Measurements from ENCODE around the gene PTPRU. TPM values are rescaled to one million over a fixed set of nuclear protein-coding genes. Genes with fewer than 3 reads are reported as not detected.
"Not testable (repeated sequence)": the region's sequence is repeated elsewhere in the genome, so short reads cannot be mapped to it uniquely, and the experiment has no call there.

The PTPRU gene
- total RNA-seq, 1 donor from 2014 or later = 27.1 TPM

DNA sequence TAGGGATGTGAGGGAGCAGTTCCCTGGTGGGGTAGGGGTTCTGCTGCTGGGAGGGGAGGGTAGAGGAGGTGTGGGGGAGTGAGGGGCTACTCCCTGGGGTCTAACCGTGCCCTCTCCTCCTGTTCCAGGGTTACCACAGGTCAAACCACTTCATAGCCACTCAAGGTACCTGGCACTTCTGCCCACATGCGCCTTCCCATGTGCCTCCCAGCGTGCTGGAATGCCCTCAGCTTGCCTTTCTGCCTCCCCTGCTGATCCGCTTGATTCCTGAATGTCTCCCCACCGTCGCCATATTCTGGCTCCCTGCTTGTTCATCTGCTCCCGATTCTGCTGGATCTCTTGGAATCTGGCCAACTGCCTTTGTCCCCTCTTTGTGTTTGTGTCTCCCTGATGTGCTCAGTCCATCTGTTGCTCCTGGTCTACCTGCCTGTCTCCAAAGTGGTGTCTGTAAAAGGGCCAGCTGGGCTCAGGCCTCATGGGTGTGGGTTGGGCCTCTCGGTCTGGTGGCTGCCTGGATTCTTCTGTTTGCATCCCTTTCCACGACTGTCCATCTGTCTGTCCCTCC, 74.4 kb downstream of the PTPRU start:
- H3K4me1 ChIP-seq (ENCODE audit: control insufficient read depth in 3 of 3, insufficient read depth in 3 of 3, low read length in 3 of 3) = no peaks in the 10 kb centered on the region
- H3K9ac ChIP-seq (ENCODE audit: low read depth in 1 of 3, low read length in 3 of 3) = no peak overlapping the region
- H3K27ac ChIP-seq (ENCODE audit: low read depth, low read length) = no peak overlapping the region
- no peaks in the 10 kb centered on the region for H3K9me3 ChIP-seq (ENCODE audit: control insufficient read depth in 3 of 3, low read length in 3 of 3)
- H3K36me3 ChIP-seq (ENCODE audit: control insufficient read depth in 3 of 3, insufficient read depth in 3 of 3, low read length in 3 of 3) = peaks cover 5 to 14% (median 12%) of the 10 kb centered on the region in 3 donors
- no peaks in the 10 kb centered on the region for H3K27me3 ChIP-seq (ENCODE audit: control insufficient read depth in 3 of 3, insufficient read depth in 3 of 3, low read length in 3 of 3)
- no peak overlapping the region for H3K4me3 ChIP-seq (ENCODE audit: low read length in 3 of 3)

DNA sequence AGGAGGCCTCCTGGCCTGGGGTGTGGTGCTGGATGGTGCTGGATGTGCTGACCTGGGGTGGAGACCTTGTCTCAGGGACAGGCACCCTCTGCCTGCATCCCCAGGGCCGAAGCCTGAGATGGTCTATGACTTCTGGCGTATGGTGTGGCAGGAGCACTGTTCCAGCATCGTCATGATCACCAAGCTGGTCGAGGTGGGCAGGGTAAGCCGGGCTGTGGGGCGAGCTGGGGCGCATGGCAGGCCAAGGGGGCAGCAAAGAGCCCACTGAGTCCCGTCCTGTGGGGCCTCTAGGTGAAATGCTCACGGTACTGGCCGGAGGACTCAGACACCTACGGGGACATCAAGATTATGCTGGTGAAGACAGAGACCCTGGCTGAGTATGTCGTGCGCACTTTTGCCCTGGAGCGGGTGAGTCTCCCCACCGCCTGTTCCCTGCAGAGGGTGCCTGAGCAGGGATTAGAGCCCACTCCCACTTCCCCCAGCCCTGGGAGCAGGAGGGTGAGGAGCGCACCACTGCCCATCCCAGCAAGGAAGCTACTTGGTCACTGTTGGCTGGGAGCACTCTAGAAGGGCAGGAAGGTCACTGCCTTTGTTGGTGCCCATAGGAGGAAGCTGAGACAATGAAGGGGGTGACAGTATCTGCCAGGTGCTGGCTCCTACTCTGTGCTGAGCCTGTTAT, 75.2 kb downstream of the PTPRU start:
- peaks cover 12 to 21% (median 16%) of the 10 kb centered on the region in 3 donors for H3K36me3 ChIP-seq (ENCODE audit: control insufficient read depth in 3 of 3, insufficient read depth in 3 of 3, low read length in 3 of 3)
- no peak overlapping the region for H3K4me3 ChIP-seq (ENCODE audit: low read length in 3 of 3)
- H3K27ac ChIP-seq (ENCODE audit: low read depth, low read length) = no peak overlapping the region
- no peaks in the 10 kb centered on the region for H3K9me3 ChIP-seq (ENCODE audit: control insufficient read depth in 3 of 3, low read length in 3 of 3)
- no peak overlapping the region for H3K9ac ChIP-seq (ENCODE audit: low read depth in 1 of 3, low read length in 3 of 3)
- H3K4me1 ChIP-seq (ENCODE audit: control insufficient read depth in 3 of 3, insufficient read depth in 3 of 3, low read length in 3 of 3) = no peaks in the 10 kb centered on the region
- no peaks in the 10 kb centered on the region for H3K27me3 ChIP-seq (ENCODE audit: control insufficient read depth in 3 of 3, insufficient read depth in 3 of 3, low read length in 3 of 3)

DNA sequence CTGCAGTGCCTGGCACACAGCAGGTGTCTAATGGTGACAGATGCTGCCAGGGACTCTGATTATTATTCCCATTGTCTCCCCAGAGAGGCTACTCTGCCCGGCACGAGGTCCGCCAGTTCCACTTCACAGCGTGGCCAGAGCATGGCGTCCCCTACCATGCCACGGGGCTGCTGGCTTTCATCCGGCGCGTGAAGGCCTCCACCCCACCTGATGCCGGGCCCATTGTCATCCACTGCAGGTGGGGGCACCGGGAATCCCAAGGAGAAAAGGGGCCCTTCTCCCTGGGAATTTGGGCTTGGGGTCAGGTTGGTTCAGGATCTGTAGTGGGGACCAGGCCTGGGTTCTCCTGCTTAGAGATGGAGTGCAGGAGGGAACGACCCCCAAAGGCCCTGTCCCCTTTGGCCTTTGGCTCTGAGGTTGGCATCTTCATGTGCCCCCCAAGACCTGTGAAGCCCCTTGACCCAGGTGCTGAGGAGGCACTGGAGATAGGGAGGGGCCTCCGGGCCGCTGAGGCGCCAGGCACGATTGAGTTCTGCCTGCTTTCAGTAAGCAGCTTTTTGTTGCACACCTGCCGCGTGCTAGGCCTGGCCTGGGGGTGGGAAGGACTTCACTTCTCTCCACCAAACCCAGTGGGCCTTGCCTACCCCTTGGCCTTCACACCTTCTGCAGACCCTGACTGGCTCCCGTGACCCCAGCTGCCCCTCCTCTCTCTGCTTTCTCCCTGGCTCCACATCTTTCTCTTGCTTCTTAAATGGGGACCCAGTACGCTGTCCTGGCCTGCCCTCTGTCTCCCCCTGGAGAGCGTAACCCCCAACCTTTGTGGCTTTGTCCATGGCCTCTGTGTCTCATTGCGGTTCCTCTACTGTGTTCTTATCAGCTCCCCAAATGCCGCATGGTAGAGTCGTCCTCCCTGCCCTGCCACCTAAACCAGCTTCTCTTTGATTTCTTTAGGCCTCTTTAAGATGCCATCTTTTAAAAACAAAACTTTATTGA, 76.4 kb downstream of the PTPRU start:
- no peak overlapping the region for H3K9ac ChIP-seq (ENCODE audit: low read depth in 1 of 3, low read length in 3 of 3)
- no peaks in the 10 kb centered on the region for H3K4me1 ChIP-seq (ENCODE audit: control insufficient read depth in 3 of 3, insufficient read depth in 3 of 3, low read length in 3 of 3)
- no peaks in the 10 kb centered on the region for H3K27me3 ChIP-seq (ENCODE audit: control insufficient read depth in 3 of 3, insufficient read depth in 3 of 3, low read length in 3 of 3)
- no peak overlapping the region for H3K4me3 ChIP-seq (ENCODE audit: low read length in 3 of 3)
- H3K9me3 ChIP-seq (ENCODE audit: control insufficient read depth in 3 of 3, low read length in 3 of 3) = no peaks in the 10 kb centered on the region
- H3K27ac ChIP-seq (ENCODE audit: low read depth, low read length) = no peak overlapping the region
- H3K36me3 ChIP-seq (ENCODE audit: control insufficient read depth in 3 of 3, insufficient read depth in 3 of 3, low read length in 3 of 3) = peaks cover 16 to 24% (median 19%) of the 10 kb centered on the region in 3 donors

DNA sequence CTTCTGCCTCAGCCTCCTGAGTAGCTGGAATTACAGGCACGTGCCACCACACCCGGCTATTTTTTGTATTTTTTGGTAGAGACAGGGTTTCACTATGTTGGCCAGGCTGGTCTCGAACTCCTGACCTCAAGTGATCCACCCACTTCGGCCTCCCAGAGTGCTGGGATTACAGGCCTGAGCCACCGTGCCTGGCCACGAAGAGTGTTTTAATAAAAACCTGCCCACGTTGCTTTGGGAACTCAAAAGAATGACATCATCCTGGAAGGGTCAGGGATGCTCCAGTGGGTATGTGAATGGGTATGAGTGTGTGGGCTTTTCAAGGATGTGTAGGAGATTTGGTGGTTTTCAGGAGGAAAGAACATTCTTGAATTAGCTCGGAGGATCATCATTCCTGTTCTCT, 78.4 kb downstream of the PTPRU start:
- not testable (repeated sequence) for H3K9me3 ChIP-seq (ENCODE audit: control insufficient read depth in 3 of 3, low read length in 3 of 3); H3K27ac ChIP-seq (ENCODE audit: low read depth, low read length); H3K9ac ChIP-seq (ENCODE audit: low read depth in 1 of 3, low read length in 3 of 3); H3K4me3 ChIP-seq (ENCODE audit: low read length in 3 of 3); H3K4me1 ChIP-seq (ENCODE audit: control insufficient read depth in 3 of 3, insufficient read depth in 3 of 3, low read length in 3 of 3); H3K27me3 ChIP-seq (ENCODE audit: control insufficient read depth in 3 of 3, insufficient read depth in 3 of 3, low read length in 3 of 3)
- peaks cover 19 to 31% (median 23%) of the 10 kb centered on the region in 3 donors for H3K36me3 ChIP-seq (ENCODE audit: control insufficient read depth in 3 of 3, insufficient read depth in 3 of 3, low read length in 3 of 3)

DNA sequence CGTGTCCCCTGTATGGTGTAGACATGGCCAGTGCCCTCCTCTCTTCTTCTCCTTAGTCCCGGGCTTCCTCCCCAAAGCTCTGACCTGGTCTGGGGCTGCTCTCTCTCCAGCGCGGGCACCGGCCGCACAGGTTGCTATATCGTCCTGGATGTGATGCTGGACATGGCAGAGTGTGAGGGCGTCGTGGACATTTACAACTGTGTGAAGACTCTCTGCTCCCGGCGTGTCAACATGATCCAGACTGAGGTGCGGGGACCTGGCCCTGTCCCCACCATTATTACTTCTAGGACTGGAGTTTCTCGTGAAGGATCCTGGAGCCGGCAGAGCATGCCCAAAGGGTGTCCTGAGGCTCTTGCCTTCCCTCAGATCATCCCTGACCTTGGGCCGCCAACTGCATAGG, 78.9 kb downstream of the PTPRU start:
- Histone ChIP-seq H3K36me3 (ENCODE audit: control insufficient read depth in 3 of 3, insufficient read depth in 3 of 3, low read length in 3 of 3) (peaks cover 19 to 31% (median 22%) of the 10 kb centered on the region in 3 donors), H3K27me3 (ENCODE audit: control insufficient read depth in 3 of 3, insufficient read depth in 3 of 3, low read length in 3 of 3) (no peaks in the 10 kb centered on the region), H3K27ac (ENCODE audit: low read depth, low read length) (no peak overlapping the region), H3K9me3 (ENCODE audit: control insufficient read depth in 3 of 3, low read length in 3 of 3) (no peaks in the 10 kb centered on the region), H3K9ac (ENCODE audit: low read depth in 1 of 3, low read length in 3 of 3) (no peak overlapping the region), H3K4me1 (ENCODE audit: control insufficient read depth in 3 of 3, insufficient read depth in 3 of 3, low read length in 3 of 3) (no peaks in the 10 kb centered on the region), H3K4me3 (ENCODE audit: low read length in 3 of 3) (no peak overlapping the region)

DNA sequence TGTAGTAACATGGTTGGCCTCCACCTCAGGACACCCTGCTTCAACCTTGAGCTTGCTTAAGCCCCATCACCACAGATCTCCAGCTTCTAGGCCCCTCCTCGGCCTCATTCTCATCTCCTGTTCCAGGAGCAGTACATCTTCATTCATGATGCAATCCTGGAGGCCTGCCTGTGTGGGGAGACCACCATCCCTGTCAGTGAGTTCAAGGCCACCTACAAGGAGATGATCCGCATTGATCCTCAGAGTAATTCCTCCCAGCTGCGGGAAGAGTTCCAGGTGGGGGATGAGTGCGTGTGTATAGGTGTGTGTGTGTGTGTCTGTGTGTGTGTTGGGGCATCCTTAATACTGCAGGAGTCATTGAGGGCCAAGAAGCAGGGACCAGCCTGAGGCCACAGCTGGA, 79.6 kb downstream of the PTPRU start:
- H3K9ac ChIP-seq (ENCODE audit: low read depth in 1 of 3, low read length in 3 of 3) = no peak overlapping the region

DNA sequence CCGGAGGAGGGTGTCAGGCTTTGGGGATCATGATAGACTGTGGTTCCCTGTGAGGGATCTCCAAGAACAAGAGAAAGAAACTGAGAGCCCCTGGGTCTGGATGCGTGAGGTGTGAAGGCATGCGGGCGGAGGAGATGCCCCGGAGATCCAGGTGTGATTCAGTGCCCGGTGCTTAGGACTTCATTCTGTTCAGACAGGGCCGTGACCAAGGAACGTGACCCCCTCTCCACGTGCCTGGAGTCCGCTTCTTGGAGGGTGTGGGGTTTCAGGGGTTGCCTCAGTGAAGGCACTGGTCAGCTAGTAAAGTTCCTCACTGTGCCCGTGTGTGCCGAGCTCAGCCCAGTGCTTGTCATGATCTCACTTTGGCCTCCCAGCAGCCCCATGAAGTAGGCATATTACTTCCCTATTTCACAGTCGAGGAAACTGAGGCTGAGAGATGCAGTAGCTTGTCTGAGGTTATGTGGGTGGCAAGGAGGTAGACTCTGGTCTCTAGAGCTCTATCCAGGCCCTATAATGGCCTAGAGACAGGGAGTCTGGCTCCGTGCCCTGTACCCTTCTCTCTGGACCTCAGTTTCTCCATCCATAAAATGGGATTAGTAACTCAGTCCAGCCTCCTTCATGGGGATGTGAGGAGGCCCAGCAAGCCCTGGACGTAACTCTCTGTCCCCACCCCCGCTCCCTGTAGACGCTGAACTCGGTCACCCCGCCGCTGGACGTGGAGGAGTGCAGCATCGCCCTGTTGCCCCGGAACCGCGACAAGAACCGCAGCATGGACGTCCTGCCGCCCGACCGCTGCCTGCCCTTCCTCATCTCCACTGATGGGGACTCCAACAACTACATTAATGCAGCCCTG, 81.0 kb downstream of the PTPRU start:
- no peaks in the 10 kb centered on the region for H3K9me3 ChIP-seq (ENCODE audit: control insufficient read depth in 3 of 3, low read length in 3 of 3)
- peaks cover 19 to 26% (median 20%) of the 10 kb centered on the region in 3 donors for H3K36me3 ChIP-seq (ENCODE audit: control insufficient read depth in 3 of 3, insufficient read depth in 3 of 3, low read length in 3 of 3)
- H3K27me3 ChIP-seq (ENCODE audit: control insufficient read depth in 3 of 3, insufficient read depth in 3 of 3, low read length in 3 of 3) = no peaks in the 10 kb centered on the region
- H3K27ac ChIP-seq (ENCODE audit: low read depth, low read length) = no peak overlapping the region
- H3K9ac ChIP-seq (ENCODE audit: low read depth in 1 of 3, low read length in 3 of 3) = no peak overlapping the region
- H3K4me1 ChIP-seq (ENCODE audit: control insufficient read depth in 3 of 3, insufficient read depth in 3 of 3, low read length in 3 of 3) = no peaks in the 10 kb centered on the region
- H3K4me3 ChIP-seq (ENCODE audit: low read length in 3 of 3) = no peak overlapping the region

More for the DNA sequence above, 79.6 kb downstream of the PTPRU start:
- H3K27me3 ChIP-seq (ENCODE audit: control insufficient read depth in 3 of 3, insufficient read depth in 3 of 3, low read length in 3 of 3) = no peaks in the 10 kb centered on the region
- H3K4me1 ChIP-seq (ENCODE audit: control insufficient read depth in 3 of 3, insufficient read depth in 3 of 3, low read length in 3 of 3) = no peaks in the 10 kb centered on the region
- H3K27ac ChIP-seq (ENCODE audit: low read depth, low read length) = no peak overlapping the region
- no peak overlapping the region for H3K4me3 ChIP-seq (ENCODE audit: low read length in 3 of 3)
- H3K9me3 ChIP-seq (ENCODE audit: control insufficient read depth in 3 of 3, low read length in 3 of 3) = no peaks in the 10 kb centered on the region
- H3K36me3 ChIP-seq (ENCODE audit: control insufficient read depth in 3 of 3, insufficient read depth in 3 of 3, low read length in 3 of 3) = peaks cover 17 to 30% (median 19%) of the 10 kb centered on the region in 3 donors

DNA sequence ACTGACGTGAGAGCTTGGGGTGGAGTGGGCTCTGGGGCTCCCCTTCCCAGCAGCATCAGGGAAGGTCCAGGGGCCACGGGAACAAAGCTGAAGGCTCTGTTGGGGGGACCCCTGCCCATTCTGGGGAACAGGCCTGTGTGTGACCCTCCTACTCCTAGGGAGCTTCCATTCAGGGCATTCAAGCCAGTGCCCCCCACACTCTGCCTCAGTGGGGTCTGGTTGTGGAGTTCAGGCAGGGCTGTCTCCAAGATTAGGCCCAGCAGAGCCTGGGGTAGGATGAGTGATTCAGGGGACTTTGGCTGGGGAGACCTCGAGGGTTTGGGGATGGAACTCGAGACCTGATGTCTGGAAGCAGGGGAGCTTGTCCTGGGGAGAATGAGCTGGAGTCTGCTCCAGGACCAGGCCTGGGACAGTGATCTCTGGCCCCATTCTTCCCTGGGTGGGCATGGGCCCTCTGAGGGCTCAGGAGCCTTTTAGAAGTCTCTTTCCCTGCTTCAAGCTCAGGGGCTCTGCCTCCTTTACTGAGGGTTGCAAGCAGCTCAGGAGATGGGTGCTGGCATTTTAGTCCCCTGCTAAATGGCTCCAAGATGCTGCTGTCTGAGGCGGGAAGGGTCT, 81.7 kb downstream of the PTPRU start:
- Histone ChIP-seq H3K27ac (ENCODE audit: low read depth, low read length) (no peak overlapping the region), H3K4me3 (ENCODE audit: low read length in 3 of 3) (no peak overlapping the region), H3K4me1 (ENCODE audit: control insufficient read depth in 3 of 3, insufficient read depth in 3 of 3, low read length in 3 of 3) (no peaks in the 10 kb centered on the region), H3K27me3 (ENCODE audit: control insufficient read depth in 3 of 3, insufficient read depth in 3 of 3, low read length in 3 of 3) (no peaks in the 10 kb centered on the region), H3K9ac (ENCODE audit: low read depth in 1 of 3, low read length in 3 of 3) (no peak overlapping the region), H3K9me3 (ENCODE audit: control insufficient read depth in 3 of 3, low read length in 3 of 3) (no peaks in the 10 kb centered on the region), H3K36me3 (ENCODE audit: control insufficient read depth in 3 of 3, insufficient read depth in 3 of 3, low read length in 3 of 3) (peaks cover 19 to 26% (median 20%) of the 10 kb centered on the region in 3 donors)

DNA sequence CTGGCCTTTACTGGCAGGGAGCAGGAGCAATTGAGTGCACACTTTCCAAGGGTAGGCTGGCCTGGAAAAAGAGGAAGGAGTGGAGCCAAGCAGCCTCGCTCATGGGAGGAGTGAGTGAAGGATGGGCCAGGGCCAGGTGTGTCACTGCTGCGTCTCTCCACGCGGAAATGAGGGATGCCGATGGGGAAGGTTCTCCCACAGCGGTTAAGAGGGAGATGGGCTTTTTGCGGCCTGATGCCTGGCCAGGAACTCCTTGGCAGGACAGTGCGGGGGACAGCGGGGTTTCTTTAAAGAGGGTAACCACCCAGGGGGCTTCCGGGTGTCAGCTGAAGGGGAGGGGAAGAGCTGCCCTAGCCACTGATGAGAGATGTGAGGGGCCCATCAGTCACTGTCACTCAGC, 82.4 kb downstream of the PTPRU start:
- Histone ChIP-seq H3K4me3 (ENCODE audit: low read length in 3 of 3) (no peak overlapping the region), H3K4me1 (ENCODE audit: control insufficient read depth in 3 of 3, insufficient read depth in 3 of 3, low read length in 3 of 3) (no peaks in the 10 kb centered on the region), H3K9me3 (ENCODE audit: control insufficient read depth in 3 of 3, low read length in 3 of 3) (no peaks in the 10 kb centered on the region), H3K36me3 (ENCODE audit: control insufficient read depth in 3 of 3, insufficient read depth in 3 of 3, low read length in 3 of 3) (peaks cover 19 to 26% (median 20%) of the 10 kb centered on the region in 3 donors), H3K27ac (ENCODE audit: low read depth, low read length) (no peak overlapping the region), H3K9ac (ENCODE audit: low read depth in 1 of 3, low read length in 3 of 3) (no peak overlapping the region), H3K27me3 (ENCODE audit: control insufficient read depth in 3 of 3, insufficient read depth in 3 of 3, low read length in 3 of 3) (no peaks in the 10 kb centered on the region)
